H1 (cell line): ENCODE data around the gene EMX2. TPM values are rescaled to one million over a fixed set of nuclear protein-coding genes. Genes with fewer than 3 reads are reported as not detected.

Experiments
- CTCF ChIA-PET: fragments of 300-600 bp; sonication (Branson Sonifier 250); formaldehyde crosslinking; loops from one replicate; lab custom pipeline; 2021; ENCODE audit not compliant: partially characterized antibody; lab: Charles Lee
- POLR2A ChIA-PET: fragments of 300-600 bp; sonication (Branson Sonifier 250); formaldehyde crosslinking; loops from one replicate; lab custom pipeline; 2021; ENCODE audit warnings: inconsistent platforms; ENCODE audit not compliant: partially characterized antibody; lab: Charles Lee
- DNase-seq, 2 experiments: peaks; one replicate each; pipeline versions ENCODE4 v3.0.0 to v3.0.0-alpha.2; 2010 to 2022; ENCODE audit warnings: low spot score in 2 of 2, low read depth in 1 of 2, mixed read lengths in 1 of 2
- FAIRE-seq: peaks from 2 replicates; lab custom pipeline; 2011; peaks lifted over from hg19 to GRCh38; lab: Jason Lieb, UNC
- H2AFZ ChIP-seq: 2 replicates; pipeline ENCODE4 v1.8.1; 2012; ENCODE audit warnings: low read length, inconsistent platforms
- H2AK5ac ChIP-seq: 2 replicates; pipeline ENCODE4 v1.6.1; 2013; ENCODE audit warnings: low read depth, low read length
- H2BK120ac ChIP-seq: replicated peaks from 2 replicates; pipeline ENCODE3; 2013; ENCODE audit warnings: low read depth, low read length, inconsistent platforms
- H2BK12ac ChIP-seq: 2 replicates; pipeline ENCODE4 v1.6.1; 2013; ENCODE audit warnings: low read depth, low read length
- H2BK15ac ChIP-seq: 2 replicates; pipeline ENCODE4 v1.6.1; 2013; ENCODE audit warnings: low read length
- H2BK20ac ChIP-seq: 2 replicates; pipeline ENCODE4 v1.6.1; 2013; ENCODE audit warnings: low read length
- H2BK5ac ChIP-seq: 2 replicates; pipeline ENCODE4 v1.6.1; 2013; ENCODE audit warnings: low read depth, low read length
- H3K14ac ChIP-seq: 2 replicates; pipeline ENCODE4 v1.6.1; 2013; ENCODE audit warnings: inconsistent platforms; ENCODE audit not compliant: insufficient read length
- H3K18ac ChIP-seq: 2 replicates; pipeline ENCODE4 v1.6.1; 2013; ENCODE audit warnings: low read length; ENCODE audit errors: extremely low read depth
- H3K23ac ChIP-seq: 2 replicates; pipeline ENCODE4 v1.6.1; 2013; ENCODE audit warnings: inconsistent platforms; ENCODE audit not compliant: insufficient read length
- H3K23me2 ChIP-seq: 2 replicates; pipeline ENCODE4 v1.6.1; 2013; ENCODE audit warnings: low read depth, low read length
- H3K27ac ChIP-seq: 2 replicates; pipeline ENCODE4 v1.6.1; 2011; ENCODE audit warnings: low read depth, low read length, inconsistent platforms
- H3K27me3 ChIP-seq, 4 experiments: replicated peaks in 1 of 4; 1 replicate in 1 of 4; 2 replicates in 3 of 4; pipeline versions ENCODE4 v1.6.1 to v1.8.1; 2011 to 2013; ENCODE audit warnings: low read length in 3 of 4, mild to moderate bottlenecking in 3 of 4, inconsistent platforms in 2 of 4, mixed read lengths in 2 of 4, moderate library complexity in 1 of 4; ENCODE audit not compliant: control insufficient read depth in 3 of 4, insufficient read depth in 3 of 4; ENCODE audit errors: extremely low read depth in 1 of 4
- H3K36me3 ChIP-seq, 4 experiments: 2 replicates each; pipeline versions ENCODE4 v1.6.1 to v1.8.1; 2011 to 2013; ENCODE audit warnings: mild to moderate bottlenecking in 4 of 4, low read length in 3 of 4, moderate library complexity in 2 of 4, control low read depth in 1 of 4, inconsistent platforms in 1 of 4; ENCODE audit not compliant: insufficient read depth in 4 of 4, control insufficient read depth in 2 of 4
- H3K4ac ChIP-seq: replicated peaks from 2 replicates; pipeline ENCODE3; 2013; ENCODE audit warnings: low read length, low read depth, mixed read lengths, inconsistent platforms; ENCODE audit not compliant: insufficient read length
- H3K4me1 ChIP-seq, 4 experiments: replicated peaks in 1 of 4; 1 replicate in 1 of 4; 2 replicates in 3 of 4; pipeline versions ENCODE4 v1.6.1 to v1.8.1; 2011 to 2013; ENCODE audit warnings: low read length in 3 of 4, inconsistent platforms in 2 of 4, mixed read lengths in 1 of 4; ENCODE audit not compliant: insufficient read depth in 4 of 4, control insufficient read depth in 3 of 4
- H3K4me2 ChIP-seq, 2 experiments: 2 replicates each; pipeline versions ENCODE4 v1.6.1 to v1.8.1; 2011 to 2013; ENCODE audit warnings: low read depth in 2 of 2, low read length in 2 of 2, control low read depth in 1 of 2, inconsistent platforms in 1 of 2, mild to moderate bottlenecking in 1 of 2; ENCODE audit not compliant: insufficient read depth in 1 of 2
- H3K4me3 ChIP-seq, 4 experiments: fragments of 200-600, 300-600 bp in 1 of 4; sonication (generic), shearing (Covaris generic), sonication (Bioruptor Twin) in 1 of 4; 2 replicates each; pipeline versions ENCODE4 v1.5.1 to v1.8.1; 2011 to 2016; ENCODE audit warnings: low read length in 4 of 4, low read depth in 3 of 4, control low read depth in 2 of 4, inconsistent platforms in 2 of 4, mild to moderate bottlenecking in 2 of 4, mixed read lengths in 1 of 4, moderate library complexity in 1 of 4; ENCODE audit not compliant: insufficient read depth in 2 of 4; ENCODE audit errors: extremely low read depth in 1 of 4
- H3K56ac ChIP-seq: replicated peaks from 2 replicates; pipeline ENCODE3; 2013; ENCODE audit warnings: low read depth, mild to moderate bottlenecking, mixed read lengths, low read length, inconsistent platforms; ENCODE audit not compliant: insufficient read length
- H3K79me1 ChIP-seq: 2 replicates; pipeline ENCODE4 v1.6.1; 2013; ENCODE audit warnings: low read depth, low read length, control low read depth
- H3K79me2 ChIP-seq, 2 experiments: 2 replicates each; pipeline versions ENCODE4 v1.6.1 to v1.8.1; 2012 to 2013; ENCODE audit warnings: low read length in 2 of 2, mild to moderate bottlenecking in 2 of 2, inconsistent platforms in 1 of 2; ENCODE audit not compliant: insufficient read depth in 2 of 2, control insufficient read depth in 1 of 2
- H3K9ac ChIP-seq, 4 experiments: replicated peaks in 1 of 4; 1 replicate in 1 of 4; 2 replicates in 3 of 4; pipeline versions ENCODE4 v1.6.1 to v1.8.1; 2011 to 2013; ENCODE audit warnings: low read depth in 3 of 4, low read length in 3 of 4, control low read depth in 2 of 4, mild to moderate bottlenecking in 2 of 4, moderate library complexity in 2 of 4, inconsistent platforms in 1 of 4; ENCODE audit errors: extremely low read depth in 1 of 4
- H3K9me3 ChIP-seq, 2 experiments: 2 replicates each; pipeline versions ENCODE4 v1.6.1 to v1.8.1; 2012 to 2013; ENCODE audit warnings: mild to moderate bottlenecking in 2 of 2, moderate library complexity in 2 of 2, control low read depth in 1 of 2, inconsistent platforms in 1 of 2, low read depth in 1 of 2, low read length in 1 of 2, mixed read lengths in 1 of 2; ENCODE audit not compliant: insufficient read depth in 2 of 2
- H4K20me1 ChIP-seq, 2 experiments: replicated peaks in 1 of 2; 2 replicates each; pipeline versions ENCODE3 to v1.8.1; 2011 to 2013; ENCODE audit warnings: inconsistent platforms in 2 of 2, low read length in 2 of 2, mild to moderate bottlenecking in 1 of 2; ENCODE audit not compliant: insufficient read depth in 2 of 2, control insufficient read depth in 1 of 2
- H4K5ac ChIP-seq: 2 replicates; pipeline ENCODE4 v1.6.1; 2013; ENCODE audit warnings: low read length, low read depth, mixed read lengths, inconsistent platforms; ENCODE audit not compliant: insufficient read length
- H4K8ac ChIP-seq: 2 replicates; pipeline ENCODE4 v1.8.0; 2013; ENCODE audit warnings: mild to moderate bottlenecking, moderate library complexity, low read length, inconsistent platforms; ENCODE audit not compliant: insufficient read depth; ENCODE audit errors: extremely low read depth
- H4K91ac ChIP-seq: replicated peaks from 2 replicates; pipeline ENCODE3; 2013; ENCODE audit warnings: low read length, mixed read lengths, inconsistent platforms; ENCODE audit not compliant: insufficient read length
- TAF7 ChIP-seq: optimal IDR thresholded peaks from 2 replicates; pipeline ENCODE3; 2011; ENCODE audit warnings: low read depth, mild to moderate bottlenecking, inconsistent platforms, low read length, moderate library complexity, borderline replicate concordance
- WGBS, 2 experiments: shearing (Covaris generic) in 1 of 2; methylation state at CpG; one replicate each; pipeline versions ENCODE4 v1.1.6 to v1.1.7; 2013 to 2015; ENCODE audit warnings: low lambda C conversion rate in 2 of 2, mixed read lengths in 2 of 2, inconsistent platforms in 1 of 2, low coverage in 1 of 2, missing lambda C conversion rate in 1 of 2; ENCODE audit not compliant: insufficient replicate concordance in 2 of 2, insufficient coverage in 1 of 2, insufficient read length in 1 of 2; ENCODE audit errors: extremely low coverage in 1 of 2, missing lambda C conversion rate in 1 of 2; 5-methylcytosine and 5-hydroxymethylcytosine counted together
- polyA plus RNA-seq, 7 experiments: library from polyadenylated mRNA; depleted of rRNA in 3 of 7; stranded (reverse) in 5 of 7; unstranded in 2 of 7; fragments of >200 nt in 5 of 7; fragments of 200-250 nt in 2 of 7; gene quantifications; 1 replicate in 5 of 7; 2 replicates in 1 of 7; 4 replicates in 1 of 7; pipeline versions ENCODE4 v1.2.1 to v1.2.3, GENCODE V29; 2011 to 2013; ENCODE audit warnings: missing spikeins in 2 of 7, mixed read lengths in 2 of 7
- total RNA-seq: library from RNA; stranded (reverse); fragmentation: NEBNext Ultra II Directional; extraction: Animal tissue kit (Norgen Biotek cat#: 25700); gene quantifications from 2 replicates; pipeline ENCODE4 v1.2.1, GENCODE V29; 2021
- TF ChIP-seq, protein P1 (sequence below): IDR thresholded peaks from 2 replicates; pipeline ENCODE4 v1.6.1; 2011; ENCODE audit warnings: low read depth, mild to moderate bottlenecking, low read length; ENCODE audit not compliant: insufficient read depth
- TF ChIP-seq, protein P2 (sequence below), 3 experiments: IDR thresholded peaks; 1 replicate in 2 of 3; 2 replicates in 1 of 3; pipeline versions ENCODE4 v1.5.1 to v1.6.1; 2011; ENCODE audit warnings: low read length in 3 of 3, mild to moderate bottlenecking in 3 of 3, inconsistent platforms in 2 of 3, low read depth in 1 of 3, moderate library complexity in 1 of 3; ENCODE audit not compliant: insufficient read depth in 1 of 3; ENCODE audit errors: control extremely low read depth in 1 of 3

EMX2 gene
- total and polyA plus RNA-seq, 2 of the 8 experiments (the other 6 are each of a cell fraction or from before 2014, with no cell fraction given) = not detected

DNA sequence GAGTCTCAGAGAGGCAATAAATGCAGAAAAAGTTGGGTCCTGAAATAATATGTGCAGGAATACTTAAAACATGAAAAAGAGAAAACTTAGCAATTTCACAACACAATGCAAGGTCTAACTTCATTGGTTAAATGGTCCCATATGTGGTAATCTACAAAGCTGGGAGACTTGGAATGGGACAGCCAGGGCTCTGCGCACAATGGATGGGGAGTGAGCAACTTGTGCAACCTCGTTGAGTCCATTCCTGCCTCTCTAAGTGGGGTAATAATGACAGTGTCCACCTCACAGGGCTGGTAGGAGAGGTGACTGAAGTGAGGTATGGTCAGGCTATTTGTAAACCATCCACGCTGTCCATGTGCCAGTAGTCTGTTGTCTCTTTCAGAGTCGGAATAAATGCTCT, 11.8 kb upstream of the EMX2 start:
- Histone ChIP-seq H3K27ac (no peak overlapping the region), H3K56ac (no peak overlapping the region), H3K4me2 (no peak overlapping the region), H2BK15ac (no peak overlapping the region), H4K8ac (no peak overlapping the region), H3K27me3 (peaks cover 55 to 71% (median 64%) of the 10 kb centered on the region in 4 experiments), H3K14ac (no peak overlapping the region), H3K23me2 (no peaks in the 10 kb centered on the region; the same call in 1 of the 2 replicates), H2BK20ac (no peak overlapping the region), H3K4me1 (peaks cover 0 to 16% (median 8%) of the 10 kb centered on the region in 4 experiments; a peak in 6 of 7 replicates), H3K18ac (no peak overlapping the region), H3K9ac (no peak overlapping the region), H2BK120ac (no peak overlapping the region), H2BK5ac (no peak overlapping the region), H3K79me1 (no peaks in the 10 kb centered on the region), H3K9me3 (no peaks in the 10 kb centered on the region), H2AK5ac (no peak overlapping the region), H4K5ac (no peak overlapping the region), H3K36me3 (peaks cover 0 to 14% (median 0%) of the 10 kb centered on the region in 4 experiments; a peak in 1 of 8 replicates), H3K79me2 (no peaks in the 10 kb centered on the region), H2BK12ac (no peak overlapping the region), H3K4ac (no peak overlapping the region), H3K23ac (no peak overlapping the region), H2AFZ (no peak overlapping the region), H4K20me1 (peaks cover 16 to 23% of the 10 kb centered on the region in 2 experiments), H4K91ac (no peak overlapping the region), H3K4me3 (no peak overlapping the region)
- POLR2A ChIA-PET = no interaction called here
- 74% methylated on average over 4 of the region's 4 CpGs; no CpG with 5 or more reads in 1 of the 2 experiments for WGBS, 2 experiments
- TF ChIP-seq, protein P1, sequence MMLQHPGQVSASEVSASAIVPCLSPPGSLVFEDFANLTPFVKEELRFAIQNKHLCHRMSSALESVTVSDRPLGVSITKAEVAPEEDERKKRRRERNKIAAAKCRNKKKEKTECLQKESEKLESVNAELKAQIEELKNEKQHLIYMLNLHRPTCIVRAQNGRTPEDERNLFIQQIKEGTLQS = no peak
- TF ChIP-seq TAF7 = no peak
- TF ChIP-seq, protein P2, sequence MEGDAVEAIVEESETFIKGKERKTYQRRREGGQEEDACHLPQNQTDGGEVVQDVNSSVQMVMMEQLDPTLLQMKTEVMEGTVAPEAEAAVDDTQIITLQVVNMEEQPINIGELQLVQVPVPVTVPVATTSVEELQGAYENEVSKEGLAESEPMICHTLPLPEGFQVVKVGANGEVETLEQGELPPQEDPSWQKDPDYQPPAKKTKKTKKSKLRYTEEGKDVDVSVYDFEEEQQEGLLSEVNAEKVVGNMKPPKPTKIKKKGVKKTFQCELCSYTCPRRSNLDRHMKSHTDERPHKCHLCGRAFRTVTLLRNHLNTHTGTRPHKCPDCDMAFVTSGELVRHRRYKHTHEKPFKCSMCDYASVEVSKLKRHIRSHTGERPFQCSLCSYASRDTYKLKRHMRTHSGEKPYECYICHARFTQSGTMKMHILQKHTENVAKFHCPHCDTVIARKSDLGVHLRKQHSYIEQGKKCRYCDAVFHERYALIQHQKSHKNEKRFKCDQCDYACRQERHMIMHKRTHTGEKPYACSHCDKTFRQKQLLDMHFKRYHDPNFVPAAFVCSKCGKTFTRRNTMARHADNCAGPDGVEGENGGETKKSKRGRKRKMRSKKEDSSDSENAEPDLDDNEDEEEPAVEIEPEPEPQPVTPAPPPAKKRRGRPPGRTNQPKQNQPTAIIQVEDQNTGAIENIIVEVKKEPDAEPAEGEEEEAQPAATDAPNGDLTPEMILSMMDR (IDR thresholded peaks at IDR 0.05; ENCODE audit: control extremely low read depth in 1 of 3, insufficient read depth in 1 of 3, low read depth in 1 of 3, low read length in 3 of 3) = no peak
- DNase-seq = no peak
- CTCF ChIA-PET = interaction anchor here (0.9 to 10.2 kb wide), 6 partner anchors 11 to 735 kb away, joined by 3 to 69 read pairs (median 4); no protein-coding TSS in a partner anchor
- no peak for FAIRE-seq
